K562 (cell line): Measurements from ENCODE around the gene NFILZ. TPM values are rescaled to one million over a fixed set of nuclear protein-coding genes. Genes with fewer than 3 reads are reported as not detected.

Experiments
- ATAC-seq: fragments of 200-7000 bp; cut with Tn5 transposase; 3 replicates; pipeline ENCODE4 v1.9.1; 2020; ENCODE audit warnings: moderate library complexity
- BruUV-seq: library from RNA; stranded (reverse); fragments of 400-500 nt; replicated peaks from 2 replicates; lab custom pipeline; 2021; lab: Mats Ljungman, UMichigan
- CTCF ChIA-PET: fragments of 300-600 bp; formaldehyde crosslinking; extraction: SDS; loops from one replicate; lab custom pipeline; 2021; ENCODE audit warnings: low intra/inter-chr PET ratio; lab: Yijun Ruan, JAX
- POLR2A ChIA-PET: fragments of 300-600, 350-650 bp; sonication (Branson Sonifier 250); formaldehyde crosslinking; extraction: SDS; loops from one replicate; lab custom pipeline; 2021; ENCODE audit warnings: antibody characterized with exemption, inconsistent platforms; lab: Yijun Ruan, JAX
- DNase-seq, 4 experiments: peaks; one replicate each; pipeline versions ENCODE4 v3.0.0 to v3.0.0-alpha.2; 2011 to 2018; ENCODE audit warnings: low spot score in 3 of 4, mixed read lengths in 3 of 4; ENCODE audit errors: extremely low read depth in 1 of 4
- FAIRE-seq: peaks from 2 replicates; lab custom pipeline; 2011; peaks lifted over from hg19 to GRCh38; lab: Jason Lieb, UNC
- H2AFZ ChIP-seq: 2 replicates; pipeline ENCODE4 v1.6.0; 2011; ENCODE audit warnings: low read depth, low read length, control low read depth, inconsistent platforms
- H3K27ac ChIP-seq: fragments of 200-600 bp; 3 replicates; pipeline ENCODE4 v1.8.0; 2011; ENCODE audit warnings: low read depth, mild to moderate bottlenecking, control low read depth, inconsistent platforms, low read length, moderate library complexity, mixed read lengths; ENCODE audit errors: extremely low read depth
- H3K27me3 ChIP-seq, 2 experiments: fragments of 300-600 bp in 1 of 2; 2 replicates in 1 of 2; 3 replicates in 1 of 2; pipeline versions ENCODE4 v1.6.0 to v1.8.0; 2011; ENCODE audit warnings: inconsistent platforms in 2 of 2, low read length in 2 of 2, mild to moderate bottlenecking in 1 of 2, mixed read lengths in 1 of 2, moderate library complexity in 1 of 2; ENCODE audit not compliant: control insufficient read depth in 2 of 2, insufficient read depth in 2 of 2
- H3K36me3 ChIP-seq: fragments of 300-600 bp; 3 replicates; pipeline ENCODE4 v1.8.0; 2011; ENCODE audit warnings: mild to moderate bottlenecking, low read length, inconsistent platforms; ENCODE audit not compliant: control insufficient read depth, insufficient read depth
- H3K4me1 ChIP-seq, 2 experiments: fragments of 200-600 bp in 1 of 2; replicated peaks in 1 of 2; 2 replicates in 1 of 2; 3 replicates in 1 of 2; pipeline versions ENCODE4 v1.5.1 to v1.8.0; 2011; ENCODE audit warnings: inconsistent platforms in 2 of 2, low read length in 2 of 2, mild to moderate bottlenecking in 1 of 2, mixed read lengths in 1 of 2, moderate library complexity in 1 of 2; ENCODE audit not compliant: control insufficient read depth in 2 of 2, insufficient read depth in 2 of 2
- H3K4me2 ChIP-seq: 2 replicates; pipeline ENCODE4 v1.6.1; 2011; ENCODE audit warnings: low read length, control low read depth, inconsistent platforms, mixed read lengths; ENCODE audit not compliant: insufficient read depth
- H3K4me3 ChIP-seq: fragments of 200-600 bp; sonication (generic), shearing (Covaris generic); 2 replicates; pipeline ENCODE4 v1.5.1; 2016; ENCODE audit warnings: control low read depth, inconsistent platforms
- H3K79me2 ChIP-seq: fragments of 200-600 bp; 3 replicates; pipeline ENCODE4 v1.8.0; 2011; ENCODE audit warnings: low read length, inconsistent platforms; ENCODE audit not compliant: control insufficient read depth, insufficient read depth
- H3K9ac ChIP-seq, 2 experiments: 2 replicates each; pipeline versions ENCODE4 v1.6.0 to v1.6.1; 2011; ENCODE audit warnings: low read depth in 2 of 2, low read length in 2 of 2, control low read depth in 1 of 2, inconsistent platforms in 1 of 2, mild to moderate bottlenecking in 1 of 2, mixed read lengths in 1 of 2; ENCODE audit not compliant: insufficient read depth in 1 of 2
- H3K9me1 ChIP-seq: one replicate; pipeline ENCODE4 v1.6.0; 2011; ENCODE audit warnings: inconsistent platforms, mild to moderate bottlenecking, low read length, moderate library complexity; ENCODE audit not compliant: control insufficient read depth, insufficient read depth
- H3K9me3 ChIP-seq: replicated peaks from 2 replicates; pipeline ENCODE4 v1.5.1; 2011; ENCODE audit warnings: low read depth, low read length, inconsistent platforms; ENCODE audit not compliant: control insufficient read depth, insufficient read depth
- H4K20me1 ChIP-seq: replicated peaks from 2 replicates; pipeline ENCODE4 v1.6.1; 2011; ENCODE audit warnings: low read length, inconsistent platforms, mixed read lengths; ENCODE audit not compliant: control insufficient read depth, insufficient read depth
- FOXM1 ChIP-seq, 2 experiments: fragments of 450-650 bp in 1 of 2; sonication (generic) in 1 of 2; formaldehyde crosslinking in 1 of 2; IDR thresholded peaks; 2 replicates each; pipeline versions ENCODE4 v1.6.1 to v1.9.0; 2017 to 2022; ENCODE audit warnings: low read depth in 2 of 2, mild to moderate bottlenecking in 2 of 2, missing genetic modification reagents in 1 of 2, moderate library complexity in 1 of 2
- HMGN3 ChIP-seq: IDR thresholded peaks from 2 replicates; pipeline ENCODE4 v1.6.1; 2011; ENCODE audit warnings: borderline replicate concordance, low read depth, mild to moderate bottlenecking, mixed read lengths, low read length; ENCODE audit not compliant: insufficient read length; ENCODE audit errors: extremely low read depth
- POLR2AphosphoS5 ChIP-seq: IDR thresholded peaks from 2 replicates; pipeline ENCODE4 v1.6.1; 2011; ENCODE audit warnings: mild to moderate bottlenecking, low read depth, low read length, moderate library complexity; ENCODE audit not compliant: control insufficient read depth, insufficient read depth
- ZNF408 ChIP-seq: fragments of 250-450 bp; sonication (Bioruptor Pico); IDR thresholded peaks from 2 replicates; pipeline ENCODE4 v1.4.0; 2020; ENCODE audit warnings: low read depth, mild to moderate bottlenecking, moderate library complexity
- WGBS: fragments of 100-300 bp; shearing (Covaris generic); methylation state at CpG from one replicate; pipeline ENCODE4 v1.1.6; 2016; ENCODE audit warnings: low coverage, mixed read lengths; ENCODE audit not compliant: insufficient coverage; ENCODE audit errors: missing lambda C conversion rate; 5-methylcytosine and 5-hydroxymethylcytosine counted together
- in situ Hi-C: fragments of 300-500 bp; cut with MboI; formaldehyde crosslinking; loops from 4 replicates; pipeline ENCODE4 v1.15.0; 2018; ENCODE audit warnings: inconsistent platforms, mixed read lengths
- intact Hi-C: fragments of 100-400 bp; cut with micrococcal nuclease; formaldehyde crosslinking; loops from 2 replicates; pipeline ENCODE4 v1.14.2; 2022
- polyA plus RNA-seq, 8 experiments: library from polyadenylated mRNA; depleted of rRNA in 4 of 8; stranded (reverse) in 5 of 8; unstranded in 3 of 8; fragments of >200 nt; fragmentation: Nextera tagmentation in 2 of 8; fragmentation: Illumina TruSeq in 1 of 8; extraction: Ambion mirVana in 2 of 8; extraction: Trizol in 1 of 8; gene quantifications; 2 replicates each; pipeline versions ENCODE4 v1.2.1 to v1.2.3, GENCODE V29; 2011 to 2014; ENCODE audit warnings: inconsistent platforms in 1 of 8, missing spikeins in 1 of 8
- total RNA-seq, 7 experiments: library from RNA; depleted of rRNA in 6 of 7; stranded (reverse); fragments of >200 nt in 6 of 7; fragmentation: Illumina TruSeq in 2 of 7; extraction: Trizol in 2 of 7; gene quantifications; 2 replicates each; pipeline versions ENCODE4 v1.2.1 to v1.2.3, GENCODE V29; 2011 to 2021; ENCODE audit warnings: low replicate concordance in 1 of 7
- TF ChIP-seq, protein P1 (sequence below): fragments of 450-650 bp; formaldehyde crosslinking; IDR thresholded peaks from 2 replicates; pipeline ENCODE4 v1.4.0; 2020; ENCODE audit warnings: mild to moderate bottlenecking, mixed read lengths
- TF ChIP-seq, protein P2 (sequence below): fragments of 200-600 bp; sonication (generic); IDR thresholded peaks from one replicate; pipeline ENCODE4 v1.6.1; 2012; ENCODE audit warnings: mild to moderate bottlenecking, low read depth, low read length, inconsistent platforms
- TF ChIP-seq, protein P3 (sequence below): sonication (generic); formaldehyde crosslinking; IDR thresholded peaks from 2 replicates; pipeline ENCODE4 v1.8.0; 2022; ENCODE audit warnings: missing genetic modification reagents, mild to moderate bottlenecking, moderate library complexity, borderline replicate concordance

NFILZ gene
- total and polyA plus RNA-seq, 9 of the 15 experiments (the other 6 are each of a cell fraction or from before 2014, with no cell fraction given), result not detected

DNA sequence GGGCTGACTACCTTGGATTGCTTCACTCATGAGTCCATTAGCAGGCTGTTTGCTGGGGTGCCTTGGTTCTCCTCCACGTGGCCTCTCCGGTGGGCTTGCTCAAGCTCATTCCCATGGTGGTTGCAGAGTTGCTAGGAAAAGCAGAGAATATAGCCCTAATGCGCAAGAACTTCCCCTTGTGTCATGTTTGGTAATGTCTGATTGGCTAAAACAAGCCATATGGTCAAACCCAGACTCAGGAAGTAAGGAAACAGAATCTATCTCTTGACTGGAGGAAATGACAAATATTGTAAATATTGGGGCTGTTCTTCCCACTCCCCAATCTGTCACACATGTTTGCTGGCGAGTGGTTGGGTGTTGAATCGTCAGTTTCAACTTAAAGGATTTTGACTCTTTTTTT is 12.1 kb downstream of the NFILZ start:
- Histone ChIP-seq H3K4me1 (no peaks in the 10 kb centered on the region), H2AFZ (no peak overlapping the region), H3K36me3 (no peaks in the 10 kb centered on the region), H3K9ac (no peak overlapping the region), H3K79me2 (no peaks in the 10 kb centered on the region), H3K9me1 (no peaks in the 10 kb centered on the region), H3K9me3 (no peaks in the 10 kb centered on the region), H3K27me3 (peaks cover 3 to 16% of the 10 kb centered on the region in 2 experiments; a peak in 2 of 5 replicates), H3K4me2 (no peak overlapping the region), H3K27ac (no peak overlapping the region), H4K20me1 (no peaks in the 10 kb centered on the region), H3K4me3 (no peak overlapping the region)
- in situ Hi-C loops (loop anchor here (5.0 kb wide), 1 partner anchor 435 kb away; no protein-coding TSS in a partner anchor), intact Hi-C loops (no loop called here)
- ChIA-PET POLR2A (interaction anchor here (0.9 kb wide), 1 partner anchor 279 kb away, joined by 3 read pairs; no protein-coding TSS in a partner anchor), CTCF (interaction anchor here (0.6 to 1.1 kb wide), 3 partner anchors 62 to 787 kb away, joined by 3 to 4 read pairs (median 4); no protein-coding TSS in a partner anchor)
- DNase-seq (no peak), ATAC-seq (no peak), FAIRE-seq (no peak)
- no TSS peak for BruUV-seq
- 13% methylated on average over 5 of the region's 5 CpGs for WGBS
- TF ChIP-seq FOXM1 (IDR thresholded peaks at IDR 0.05; ENCODE audit: low read depth) (no peak), FOXM1 (CRISPR knock-in tag; IDR thresholded peaks at IDR 0.05; ENCODE audit: low read depth) (no peak), HMGN3 (no peak), ZNF408 (CRISPR knock-in tag) (no peak), POLR2AphosphoS5 (no peak)
- TF ChIP-seq, protein P1, sequence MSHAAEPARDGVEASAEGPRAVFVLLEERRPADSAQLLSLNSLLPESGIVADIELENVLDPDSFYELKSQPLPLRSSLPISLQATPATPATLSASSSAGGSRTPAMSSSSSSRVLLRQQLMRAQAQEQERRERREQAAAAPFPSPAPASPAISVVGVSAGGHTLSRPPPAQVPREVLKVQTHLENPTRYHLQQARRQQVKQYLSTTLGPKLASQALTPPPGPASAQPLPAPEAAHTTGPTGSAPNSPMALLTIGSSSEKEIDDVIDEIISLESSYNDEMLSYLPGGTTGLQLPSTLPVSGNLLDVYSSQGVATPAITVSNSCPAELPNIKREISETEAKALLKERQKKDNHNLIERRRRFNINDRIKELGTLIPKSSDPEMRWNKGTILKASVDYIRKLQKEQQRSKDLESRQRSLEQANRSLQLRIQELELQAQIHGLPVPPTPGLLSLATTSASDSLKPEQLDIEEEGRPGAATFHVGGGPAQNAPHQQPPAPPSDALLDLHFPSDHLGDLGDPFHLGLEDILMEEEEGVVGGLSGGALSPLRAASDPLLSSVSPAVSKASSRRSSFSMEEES (CRISPR knock-in tag), result no peak
- TF ChIP-seq, protein P2, sequence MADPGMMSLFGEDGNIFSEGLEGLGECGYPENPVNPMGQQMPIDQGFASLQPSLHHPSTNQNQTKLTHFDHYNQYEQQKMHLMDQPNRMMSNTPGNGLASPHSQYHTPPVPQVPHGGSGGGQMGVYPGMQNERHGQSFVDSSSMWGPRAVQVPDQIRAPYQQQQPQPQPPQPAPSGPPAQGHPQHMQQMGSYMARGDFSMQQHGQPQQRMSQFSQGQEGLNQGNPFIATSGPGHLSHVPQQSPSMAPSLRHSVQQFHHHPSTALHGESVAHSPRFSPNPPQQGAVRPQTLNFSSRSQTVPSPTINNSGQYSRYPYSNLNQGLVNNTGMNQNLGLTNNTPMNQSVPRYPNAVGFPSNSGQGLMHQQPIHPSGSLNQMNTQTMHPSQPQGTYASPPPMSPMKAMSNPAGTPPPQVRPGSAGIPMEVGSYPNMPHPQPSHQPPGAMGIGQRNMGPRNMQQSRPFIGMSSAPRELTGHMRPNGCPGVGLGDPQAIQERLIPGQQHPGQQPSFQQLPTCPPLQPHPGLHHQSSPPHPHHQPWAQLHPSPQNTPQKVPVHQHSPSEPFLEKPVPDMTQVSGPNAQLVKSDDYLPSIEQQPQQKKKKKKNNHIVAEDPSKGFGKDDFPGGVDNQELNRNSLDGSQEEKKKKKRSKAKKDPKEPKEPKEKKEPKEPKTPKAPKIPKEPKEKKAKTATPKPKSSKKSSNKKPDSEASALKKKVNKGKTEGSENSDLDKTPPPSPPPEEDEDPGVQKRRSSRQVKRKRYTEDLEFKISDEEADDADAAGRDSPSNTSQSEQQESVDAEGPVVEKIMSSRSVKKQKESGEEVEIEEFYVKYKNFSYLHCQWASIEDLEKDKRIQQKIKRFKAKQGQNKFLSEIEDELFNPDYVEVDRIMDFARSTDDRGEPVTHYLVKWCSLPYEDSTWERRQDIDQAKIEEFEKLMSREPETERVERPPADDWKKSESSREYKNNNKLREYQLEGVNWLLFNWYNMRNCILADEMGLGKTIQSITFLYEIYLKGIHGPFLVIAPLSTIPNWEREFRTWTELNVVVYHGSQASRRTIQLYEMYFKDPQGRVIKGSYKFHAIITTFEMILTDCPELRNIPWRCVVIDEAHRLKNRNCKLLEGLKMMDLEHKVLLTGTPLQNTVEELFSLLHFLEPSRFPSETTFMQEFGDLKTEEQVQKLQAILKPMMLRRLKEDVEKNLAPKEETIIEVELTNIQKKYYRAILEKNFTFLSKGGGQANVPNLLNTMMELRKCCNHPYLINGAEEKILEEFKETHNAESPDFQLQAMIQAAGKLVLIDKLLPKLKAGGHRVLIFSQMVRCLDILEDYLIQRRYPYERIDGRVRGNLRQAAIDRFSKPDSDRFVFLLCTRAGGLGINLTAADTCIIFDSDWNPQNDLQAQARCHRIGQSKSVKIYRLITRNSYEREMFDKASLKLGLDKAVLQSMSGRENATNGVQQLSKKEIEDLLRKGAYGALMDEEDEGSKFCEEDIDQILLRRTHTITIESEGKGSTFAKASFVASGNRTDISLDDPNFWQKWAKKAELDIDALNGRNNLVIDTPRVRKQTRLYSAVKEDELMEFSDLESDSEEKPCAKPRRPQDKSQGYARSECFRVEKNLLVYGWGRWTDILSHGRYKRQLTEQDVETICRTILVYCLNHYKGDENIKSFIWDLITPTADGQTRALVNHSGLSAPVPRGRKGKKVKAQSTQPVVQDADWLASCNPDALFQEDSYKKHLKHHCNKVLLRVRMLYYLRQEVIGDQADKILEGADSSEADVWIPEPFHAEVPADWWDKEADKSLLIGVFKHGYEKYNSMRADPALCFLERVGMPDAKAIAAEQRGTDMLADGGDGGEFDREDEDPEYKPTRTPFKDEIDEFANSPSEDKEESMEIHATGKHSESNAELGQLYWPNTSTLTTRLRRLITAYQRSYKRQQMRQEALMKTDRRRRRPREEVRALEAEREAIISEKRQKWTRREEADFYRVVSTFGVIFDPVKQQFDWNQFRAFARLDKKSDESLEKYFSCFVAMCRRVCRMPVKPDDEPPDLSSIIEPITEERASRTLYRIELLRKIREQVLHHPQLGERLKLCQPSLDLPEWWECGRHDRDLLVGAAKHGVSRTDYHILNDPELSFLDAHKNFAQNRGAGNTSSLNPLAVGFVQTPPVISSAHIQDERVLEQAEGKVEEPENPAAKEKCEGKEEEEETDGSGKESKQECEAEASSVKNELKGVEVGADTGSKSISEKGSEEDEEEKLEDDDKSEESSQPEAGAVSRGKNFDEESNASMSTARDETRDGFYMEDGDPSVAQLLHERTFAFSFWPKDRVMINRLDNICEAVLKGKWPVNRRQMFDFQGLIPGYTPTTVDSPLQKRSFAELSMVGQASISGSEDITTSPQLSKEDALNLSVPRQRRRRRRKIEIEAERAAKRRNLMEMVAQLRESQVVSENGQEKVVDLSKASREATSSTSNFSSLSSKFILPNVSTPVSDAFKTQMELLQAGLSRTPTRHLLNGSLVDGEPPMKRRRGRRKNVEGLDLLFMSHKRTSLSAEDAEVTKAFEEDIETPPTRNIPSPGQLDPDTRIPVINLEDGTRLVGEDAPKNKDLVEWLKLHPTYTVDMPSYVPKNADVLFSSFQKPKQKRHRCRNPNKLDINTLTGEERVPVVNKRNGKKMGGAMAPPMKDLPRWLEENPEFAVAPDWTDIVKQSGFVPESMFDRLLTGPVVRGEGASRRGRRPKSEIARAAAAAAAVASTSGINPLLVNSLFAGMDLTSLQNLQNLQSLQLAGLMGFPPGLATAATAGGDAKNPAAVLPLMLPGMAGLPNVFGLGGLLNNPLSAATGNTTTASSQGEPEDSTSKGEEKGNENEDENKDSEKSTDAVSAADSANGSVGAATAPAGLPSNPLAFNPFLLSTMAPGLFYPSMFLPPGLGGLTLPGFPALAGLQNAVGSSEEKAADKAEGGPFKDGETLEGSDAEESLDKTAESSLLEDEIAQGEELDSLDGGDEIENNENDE, result no peak
- TF ChIP-seq, protein P3, sequence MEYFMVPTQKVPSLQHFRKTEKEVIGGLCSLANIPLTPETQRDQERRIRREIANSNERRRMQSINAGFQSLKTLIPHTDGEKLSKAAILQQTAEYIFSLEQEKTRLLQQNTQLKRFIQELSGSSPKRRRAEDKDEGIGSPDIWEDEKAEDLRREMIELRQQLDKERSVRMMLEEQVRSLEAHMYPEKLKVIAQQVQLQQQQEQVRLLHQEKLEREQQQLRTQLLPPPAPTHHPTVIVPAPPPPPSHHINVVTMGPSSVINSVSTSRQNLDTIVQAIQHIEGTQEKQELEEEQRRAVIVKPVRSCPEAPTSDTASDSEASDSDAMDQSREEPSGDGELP (CRISPR knock-in tag), result no peak
